BE2C (cell line): Measurements from ENCODE around the gene EYA2.

Source experiments
- DNase-seq: peaks from one replicate; pipeline ENCODE4 v3.0.0-alpha.2; 2020
- H3K27me3 ChIP-seq: fragments of 250-450 bp; sonication (Bioruptor Pico); 2 replicates; pipeline ENCODE4 v1.5.1; 2020; ENCODE audit warnings: mild to moderate bottlenecking
- H3K36me3 ChIP-seq: fragments of 250-450 bp; sonication (Bioruptor Pico); 2 replicates; pipeline ENCODE4 v1.5.1; 2020; ENCODE audit warnings: mild to moderate bottlenecking
- H3K4me1 ChIP-seq: fragments of 250-450 bp; sonication (Bioruptor Pico); 2 replicates; pipeline ENCODE4 v1.5.1; 2020
- H3K4me3 ChIP-seq: 2 replicates; pipeline ENCODE4 v1.5.1; 2011; ENCODE audit warnings: low read depth, low read length
- H3K9me3 ChIP-seq: fragments of 250-450 bp; sonication (Bioruptor Pico); 2 replicates; pipeline ENCODE4 v1.5.1; 2020
- TF ChIP-seq, protein P1 (sequence below): IDR thresholded peaks from 2 replicates; pipeline ENCODE4 v1.5.1; 2012; ENCODE audit warnings: mild to moderate bottlenecking, low read depth, low read length

EYA2 gene

DNA sequence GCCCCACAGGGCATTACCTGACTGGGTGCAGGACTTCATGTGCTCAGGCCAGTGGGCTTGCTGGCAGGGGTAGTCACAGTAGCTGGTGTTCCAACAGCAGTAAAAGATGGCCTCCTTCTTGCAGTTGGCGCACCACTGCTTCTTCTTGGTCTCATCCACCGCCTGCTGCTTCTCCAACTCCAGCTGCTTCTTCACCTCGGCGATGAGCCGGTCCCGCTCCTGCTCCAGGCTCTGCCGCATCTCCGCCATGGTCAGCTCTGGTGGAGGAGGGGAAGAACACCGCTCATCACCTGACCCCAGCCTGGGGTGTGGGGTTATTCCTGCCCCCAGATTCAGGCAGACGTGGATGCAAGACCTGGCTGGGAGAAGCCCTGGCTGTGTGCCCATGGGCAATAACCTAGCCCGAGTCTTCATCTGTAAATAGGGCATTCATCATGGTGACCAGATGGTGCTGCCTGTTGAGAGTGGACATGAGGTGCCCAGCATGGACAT lies 329.7 kb downstream of the EYA2 start:
- Histone ChIP-seq H3K36me3 (peaks cover 87% of the 10 kb centered on the region), H3K9me3 (no peaks in the 10 kb centered on the region), H3K4me3 (no peak overlapping the region), H3K4me1 (no peaks in the 10 kb centered on the region), H3K27me3 (no peaks in the 10 kb centered on the region)
- no peak for DNase-seq
- TF ChIP-seq, protein P1, sequence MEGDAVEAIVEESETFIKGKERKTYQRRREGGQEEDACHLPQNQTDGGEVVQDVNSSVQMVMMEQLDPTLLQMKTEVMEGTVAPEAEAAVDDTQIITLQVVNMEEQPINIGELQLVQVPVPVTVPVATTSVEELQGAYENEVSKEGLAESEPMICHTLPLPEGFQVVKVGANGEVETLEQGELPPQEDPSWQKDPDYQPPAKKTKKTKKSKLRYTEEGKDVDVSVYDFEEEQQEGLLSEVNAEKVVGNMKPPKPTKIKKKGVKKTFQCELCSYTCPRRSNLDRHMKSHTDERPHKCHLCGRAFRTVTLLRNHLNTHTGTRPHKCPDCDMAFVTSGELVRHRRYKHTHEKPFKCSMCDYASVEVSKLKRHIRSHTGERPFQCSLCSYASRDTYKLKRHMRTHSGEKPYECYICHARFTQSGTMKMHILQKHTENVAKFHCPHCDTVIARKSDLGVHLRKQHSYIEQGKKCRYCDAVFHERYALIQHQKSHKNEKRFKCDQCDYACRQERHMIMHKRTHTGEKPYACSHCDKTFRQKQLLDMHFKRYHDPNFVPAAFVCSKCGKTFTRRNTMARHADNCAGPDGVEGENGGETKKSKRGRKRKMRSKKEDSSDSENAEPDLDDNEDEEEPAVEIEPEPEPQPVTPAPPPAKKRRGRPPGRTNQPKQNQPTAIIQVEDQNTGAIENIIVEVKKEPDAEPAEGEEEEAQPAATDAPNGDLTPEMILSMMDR: no peak

DNA sequence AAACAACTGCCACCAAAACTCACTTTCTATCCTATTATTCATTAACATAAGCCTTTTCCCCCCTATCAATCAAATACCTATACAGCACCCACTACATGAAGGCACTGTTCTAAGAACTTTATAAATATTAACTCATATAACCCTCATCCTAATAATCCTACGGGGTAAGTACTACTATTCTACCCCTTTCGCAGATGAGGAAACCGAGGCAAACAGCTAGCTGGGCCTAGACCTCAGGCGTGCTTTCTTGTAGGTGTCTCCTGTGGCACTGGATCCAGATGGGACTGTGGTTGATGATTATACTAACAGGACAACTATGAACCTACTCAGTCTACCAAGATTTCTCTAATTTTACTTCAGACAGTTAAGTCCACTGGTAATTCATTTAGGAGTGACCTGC lies 330.2 kb downstream of the EYA2 start:
- DNase-seq: no peak
- TF ChIP-seq, protein P1: no peak
- H3K4me3 ChIP-seq: no peak overlapping the region
- H3K4me1 ChIP-seq: no peaks in the 10 kb centered on the region
- H3K36me3 ChIP-seq: peaks cover 87% of the 10 kb centered on the region
- H3K9me3 ChIP-seq: no peaks in the 10 kb centered on the region
- H3K27me3 ChIP-seq: no peaks in the 10 kb centered on the region

DNA sequence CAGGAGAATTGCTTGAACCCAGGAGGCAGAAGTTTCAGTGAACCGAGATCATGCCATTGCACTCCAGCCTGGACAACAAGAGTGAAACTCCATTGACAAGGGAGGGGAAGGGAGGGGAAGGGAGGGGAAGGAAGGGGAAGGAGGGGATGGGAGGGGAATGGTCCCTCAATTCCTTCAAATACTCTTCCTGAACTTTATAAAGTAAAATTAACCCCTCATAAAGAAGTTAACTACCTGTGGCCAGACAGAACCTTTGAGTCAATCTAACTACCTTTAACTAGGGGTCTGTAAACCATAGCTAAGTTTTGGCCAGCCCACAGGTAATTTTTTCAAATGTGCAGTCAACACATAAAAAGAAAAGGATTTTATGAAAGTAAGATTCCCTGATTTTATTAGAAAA lies 330.8 kb downstream of the EYA2 start:
- Histone ChIP-seq H3K4me1 (no peaks in the 10 kb centered on the region), H3K36me3 (peaks cover 86% of the 10 kb centered on the region)
- TF ChIP-seq, protein P1: no peak

DNA sequence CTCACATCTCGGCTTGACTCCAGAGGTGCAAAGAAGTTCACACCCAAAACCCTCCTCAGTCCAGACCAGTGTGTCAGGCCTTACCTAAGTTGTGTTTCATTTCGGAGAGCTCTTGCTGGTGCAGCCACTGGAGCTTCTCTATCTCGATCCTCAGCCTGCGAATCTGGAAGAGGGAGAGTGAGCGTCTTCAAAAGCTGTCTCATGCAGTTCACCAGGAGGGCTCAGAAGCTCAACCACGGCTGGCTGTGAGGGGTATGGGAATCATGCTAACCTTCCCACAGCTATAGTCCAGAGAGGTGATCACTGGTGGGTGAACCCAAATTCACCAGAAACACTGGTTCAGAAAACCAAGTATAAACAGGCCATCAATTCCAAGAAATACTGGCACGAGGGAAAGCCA lies 332.5 kb downstream of the EYA2 start:
- Histone ChIP-seq H3K4me3 (no peak overlapping the region), H3K4me1 (no peaks in the 10 kb centered on the region), H3K9me3 (no peaks in the 10 kb centered on the region), H3K27me3 (no peaks in the 10 kb centered on the region), H3K36me3 (peaks cover 84% of the 10 kb centered on the region)
- DNase-seq: no peak
- TF ChIP-seq, protein P1: no peak

More for the DNA sequence above, 330.8 kb downstream of the EYA2 start:
- H3K4me3 ChIP-seq: no peak overlapping the region
- no peaks in the 10 kb centered on the region for H3K9me3 ChIP-seq
- no peaks in the 10 kb centered on the region for H3K27me3 ChIP-seq
- no peak for DNase-seq

DNA sequence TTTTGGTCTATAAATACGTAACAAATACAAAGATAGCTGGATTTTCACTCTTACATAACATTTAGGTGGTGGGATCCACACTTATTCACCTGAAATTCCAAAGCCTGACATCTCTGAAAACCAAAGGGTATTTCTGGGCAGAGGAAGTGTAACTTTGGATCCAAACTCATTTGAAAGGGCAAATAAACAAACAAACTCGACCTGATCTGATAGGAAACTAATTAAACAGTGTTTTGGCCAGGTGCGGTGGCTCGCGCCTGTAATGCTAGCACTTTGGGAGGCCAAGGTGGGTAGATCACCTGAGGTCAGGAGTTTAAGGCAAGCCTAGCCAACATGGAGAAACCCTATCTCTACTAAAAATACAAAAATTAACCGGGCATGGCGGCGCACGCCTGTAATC lies 332.9 kb downstream of the EYA2 start:
- H3K4me3 ChIP-seq: no peak overlapping the region
- H3K4me1 ChIP-seq: no peaks in the 10 kb centered on the region
- DNase-seq: no peak
- H3K9me3 ChIP-seq: no peaks in the 10 kb centered on the region
- H3K36me3 ChIP-seq: peaks cover 82% of the 10 kb centered on the region
- H3K27me3 ChIP-seq: no peaks in the 10 kb centered on the region
- TF ChIP-seq, protein P1: no peak

DNA sequence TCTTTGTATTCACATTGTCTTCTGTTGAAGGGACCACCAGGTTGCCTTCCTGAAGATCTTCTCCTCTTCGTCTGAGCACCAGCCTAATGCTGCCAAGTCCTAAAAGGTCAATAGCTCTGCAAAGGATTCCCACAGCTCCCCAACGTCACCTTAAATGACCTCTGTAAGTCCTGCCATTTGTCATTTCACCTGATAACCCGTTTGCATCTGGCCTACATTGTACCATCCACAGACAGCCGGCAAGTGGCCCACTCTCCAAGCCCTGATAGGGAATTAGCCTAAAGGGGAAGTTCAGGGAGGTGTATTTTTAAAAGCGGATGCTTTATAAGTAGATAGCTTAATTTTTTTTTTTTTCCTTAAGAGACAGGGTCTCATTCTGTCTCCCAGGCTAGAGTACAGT lies 334.0 kb downstream of the EYA2 start:
- TF ChIP-seq, protein P1: no peak
- peaks cover 78% of the 10 kb centered on the region for H3K36me3 ChIP-seq
- no peak for DNase-seq

More for the DNA sequence above, 334.0 kb downstream of the EYA2 start:
- Histone ChIP-seq H3K4me1 (no peaks in the 10 kb centered on the region), H3K4me3 (no peak overlapping the region), H3K9me3 (no peaks in the 10 kb centered on the region), H3K27me3 (no peaks in the 10 kb centered on the region)
